NCI-H2196 (cell line): ENCODE data around the gene ACE.

ENCODE experiments used
- DNase-seq: peaks from one replicate; lab custom pipeline; 2025; ENCODE audit not compliant: unreplicated experiment; lab: John Stamatoyannopoulos, UW

The ACE gene

GRCh38 chr17:63476854-63477479 is at the start of gene ACE:
Gene ACE, plus strand, starts transcription at chr17:63477061. Its CDS starts 34 bp downstream, at chr17:63477095.
- peak; percentile 23 for DNase-seq

GRCh38 chr17:63429766-63430165 is 47.1 kb upstream of the ACE start:
- no peak for DNase-seq

- DNase-seq, result no peak
These were observed 46.6 kb upstream of the ACE start for GRCh38 chr17:63430223-63430622.

- DNase-seq, result no peak
These were observed 45.3 kb upstream of the ACE start for GRCh38 chr17:63431618-63431938.

- DNase-seq, result no peak
These were observed 44.7 kb upstream of the ACE start for GRCh38 chr17:63431939-63432804.

GRCh38 chr17:63433746-63434591 is 42.9 kb upstream of the ACE start:
- no peak for DNase-seq

- DNase-seq, result peak; percentile 80
These were observed 41.8 kb upstream of the ACE start for GRCh38 chr17:63434951-63435571.

- peak; percentile 90 for DNase-seq
These were observed 41.0 kb upstream of the ACE start for GRCh38 chr17:63435681-63436522.

GRCh38 chr17:63436523-63437110 is 40.2 kb upstream of the ACE start:
- DNase-seq, result no peak

- no peak for DNase-seq
These were observed 39.4 kb upstream of the ACE start for GRCh38 chr17:63437287-63438091.

GRCh38 chr17:63438092-63439051 is 38.5 kb upstream of the ACE start:
- DNase-seq, result no peak

- DNase-seq, result no peak
These were observed 37.2 kb upstream of the ACE start for GRCh38 chr17:63439687-63440086.

- DNase-seq, result no peak
These were observed 36.6 kb upstream of the ACE start for GRCh38 chr17:63440127-63440769.

- no peak for DNase-seq
These were observed 36.0 kb upstream of the ACE start for GRCh38 chr17:63440770-63441335.

- DNase-seq, result no peak
These were observed 35.2 kb upstream of the ACE start for GRCh38 chr17:63441654-63442053.

- DNase-seq, result no peak
These were observed 34.8 kb upstream of the ACE start for GRCh38 chr17:63442074-63442473.

GRCh38 chr17:63442549-63443035 is 34.3 kb upstream of the ACE start:
- no peak for DNase-seq
